ENCODE results near the gene MACROD2. TPM values are rescaled to one million over a fixed set of nuclear protein-coding genes. Genes with fewer than 3 reads are reported as not detected.

Gene MACROD2
- total and polyA plus RNA-seq, 2 donors (not counting 1 experiment from before 2014, with no cell fraction given): 5.3 to 6.7 TPM

DNA sequence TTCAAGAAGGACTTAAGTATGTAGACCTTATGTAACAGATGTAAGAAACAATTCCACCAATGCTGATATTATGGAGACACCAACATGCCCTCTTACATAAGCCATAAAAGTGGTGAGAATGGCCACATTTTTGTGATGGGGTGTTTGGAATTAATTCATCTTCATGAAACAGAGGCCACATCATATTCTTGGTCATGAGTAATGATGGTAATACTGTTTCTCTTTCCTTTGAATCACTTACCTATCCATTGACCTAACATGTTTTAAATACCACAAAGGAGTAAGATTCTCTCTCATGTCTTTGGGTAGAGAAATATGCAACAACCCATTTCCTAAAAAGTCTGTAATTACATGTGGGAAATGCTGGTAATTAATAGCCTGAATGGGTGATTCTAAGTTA, 887.5 kb downstream of the MACROD2 start:
- no peak overlapping the region for H3K9ac ChIP-seq (ENCODE audit: low read length)
- no peak overlapping the region for H3K4me2 ChIP-seq (replicated peaks; ENCODE audit: low read depth, low read length, poor library complexity, severe bottlenecking)
- no peaks in the 10 kb centered on the region for H4K20me1 ChIP-seq (ENCODE audit: control insufficient read depth, insufficient read depth, low read length, poor library complexity, severe bottlenecking)
- no peak overlapping the region for H2AFZ ChIP-seq (ENCODE audit: insufficient read depth, low read depth, low read length, poor library complexity, severe bottlenecking)
- no peaks in the 10 kb centered on the region for H3K27me3 ChIP-seq (replicated peaks in 1 of 4; ENCODE audit: control extremely low read depth in 1 of 4, control insufficient read depth in 3 of 4, insufficient read depth in 4 of 4, low read length in 3 of 4)
- no peaks in the 10 kb centered on the region for H3K4me1 ChIP-seq (ENCODE audit: control insufficient read depth in 2 of 2, insufficient read depth in 2 of 2, low read length in 2 of 2)
- no peaks in the 10 kb centered on the region for H3K79me2 ChIP-seq (ENCODE audit: control insufficient read depth, insufficient read depth, low read length)
- intact Hi-C loops (cut with micrococcal nuclease): no loop called here
- no peak overlapping the region for H3K4me3 ChIP-seq (ENCODE audit: control extremely low read depth in 1 of 5, extremely low read depth in 1 of 5, insufficient read depth in 1 of 5, low read depth in 2 of 5, low read length in 4 of 5)
- ATAC-seq (ENCODE audit: low read depth) (no peak), DNase-seq (no peak)
- Mint-ChIP-seq H3K27me3 (peaks cover 12% of the 10 kb centered on the region), H3K27ac (no peak overlapping the region), H3K4me1 (no peaks in the 10 kb centered on the region), H3K4me3 (no peak overlapping the region), H3K9me3 (ENCODE audit: insufficient read depth) (no peaks in the 10 kb centered on the region)
- POLR2A ChIA-PET: no interaction called here
- H3K9me3 ChIP-seq (ENCODE audit: control extremely low read depth in 1 of 3, control insufficient read depth in 2 of 3, insufficient read depth in 1 of 3, low read length in 2 of 3): no peaks in the 10 kb centered on the region
- H3K27ac ChIP-seq (ENCODE audit: low read length in 2 of 2): no peak overlapping the region
- H3K36me3 ChIP-seq (replicated peaks in 1 of 2; ENCODE audit: control extremely low read depth in 1 of 2, control insufficient read depth in 1 of 2, extremely low read depth in 1 of 2, insufficient read depth in 2 of 2, low read length in 1 of 2): no peaks in the 10 kb centered on the region
- CTCF ChIA-PET: interaction anchor here (0.5 kb wide), 1 partner anchor 559 kb away, joined by 4 read pairs; no protein-coding TSS in a partner anchor
- no peak for TF ChIP-seq CTCF (IDR thresholded peaks at IDR 0.05)
- TF ChIP-seq EZH2 (IDR thresholded peaks at IDR 0.05; ENCODE audit: borderline replicate concordance, insufficient read depth, low read depth, low read length, poor library complexity, severe bottlenecking): no peak

GRCh38 chr20:14883324-14883723, 888.0 kb downstream of the MACROD2 start:
- no CpG with 5 or more reads among the region's 1 CpG for WGBS (ENCODE audit: insufficient coverage)
- no peak overlapping the region for H3K4me2 ChIP-seq (replicated peaks; ENCODE audit: low read depth, low read length, poor library complexity, severe bottlenecking)
- no peak overlapping the region for H2AFZ ChIP-seq (ENCODE audit: insufficient read depth, low read depth, low read length, poor library complexity, severe bottlenecking)
- no peaks in the 10 kb centered on the region for H3K27me3 ChIP-seq (replicated peaks in 1 of 4; ENCODE audit: control extremely low read depth in 1 of 4, control insufficient read depth in 3 of 4, insufficient read depth in 4 of 4, low read length in 3 of 4)
- no peak overlapping the region for H3K4me3 ChIP-seq (ENCODE audit: control extremely low read depth in 1 of 5, extremely low read depth in 1 of 5, insufficient read depth in 1 of 5, low read depth in 2 of 5, low read length in 4 of 5)
- H3K9ac ChIP-seq (ENCODE audit: low read length): no peak overlapping the region
- TF ChIP-seq EZH2 (IDR thresholded peaks at IDR 0.05; ENCODE audit: borderline replicate concordance, insufficient read depth, low read depth, low read length, poor library complexity, severe bottlenecking) (no peak), CTCF (IDR thresholded peaks at IDR 0.05) (no peak)
- no peaks in the 10 kb centered on the region for H3K79me2 ChIP-seq (ENCODE audit: control insufficient read depth, insufficient read depth, low read length)
- H3K36me3 ChIP-seq (replicated peaks in 1 of 2; ENCODE audit: control extremely low read depth in 1 of 2, control insufficient read depth in 1 of 2, extremely low read depth in 1 of 2, insufficient read depth in 2 of 2, low read length in 1 of 2): no peaks in the 10 kb centered on the region
- H3K27ac ChIP-seq (ENCODE audit: low read length in 2 of 2): no peak overlapping the region
- DNase-seq: no peak
- Mint-ChIP-seq H3K27me3 (peaks cover 12% of the 10 kb centered on the region), H3K9me3 (ENCODE audit: insufficient read depth) (no peaks in the 10 kb centered on the region), H3K4me1 (no peaks in the 10 kb centered on the region), H3K4me3 (no peak overlapping the region), H3K27ac (no peak overlapping the region)
- H4K20me1 ChIP-seq (ENCODE audit: control insufficient read depth, insufficient read depth, low read length, poor library complexity, severe bottlenecking): no peaks in the 10 kb centered on the region
- no peaks in the 10 kb centered on the region for H3K4me1 ChIP-seq (ENCODE audit: control insufficient read depth in 2 of 2, insufficient read depth in 2 of 2, low read length in 2 of 2)
- POLR2A ChIA-PET: no interaction called here
- H3K9me3 ChIP-seq (ENCODE audit: control extremely low read depth in 1 of 3, control insufficient read depth in 2 of 3, insufficient read depth in 1 of 3, low read length in 2 of 3): no peaks in the 10 kb centered on the region
- ATAC-seq (ENCODE audit: low read depth): no peak
- intact Hi-C loops (cut with micrococcal nuclease): no loop called here
- CTCF ChIA-PET: no interaction called here
